OCI-LY3 (cell line): ENCODE results near the gene SURF2.

ENCODE experiments used
- CTCF ChIP-seq: fragments of 200-600, 300-600 bp; sonication (generic); IDR thresholded peaks from 2 replicates; pipeline ENCODE4 v1.5.1; 2014; ENCODE audit warnings: antibody characterized with exemption, low read length, low read depth
- EZH2phosphoT487 ChIP-seq: fragments of 200-600 bp; shearing (Covaris generic); IDR thresholded peaks from 2 replicates; pipeline ENCODE4 v1.6.1; 2018; ENCODE audit warnings: antibody characterized with exemption, mixed run types, low read depth

- TF ChIP-seq CTCF (no peak), EZH2phosphoT487 (no peak)
These were observed 41.5 kb downstream of the SURF2 start for GRCh38 chr9:133397895-133398294.
